Measurements from ENCODE around the gene KLHL26.

DNA sequence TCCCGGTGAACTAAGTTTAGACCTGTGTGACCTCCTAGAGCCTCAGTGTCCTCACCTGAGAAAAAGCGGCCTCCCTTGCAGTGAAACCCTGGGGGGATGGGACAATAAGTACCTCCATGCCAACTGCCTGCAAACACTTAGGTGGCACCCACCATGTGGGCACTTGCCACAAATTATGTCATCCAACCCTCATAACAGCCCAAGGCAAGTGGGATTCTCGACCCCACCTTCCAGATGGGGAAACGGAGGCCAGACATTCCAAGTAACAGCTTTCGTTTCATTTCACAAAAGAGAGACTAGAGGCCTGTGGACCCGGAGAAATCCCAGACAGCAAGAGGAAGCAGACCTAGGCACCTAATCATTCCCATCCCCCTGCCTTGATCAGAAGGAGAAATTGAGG is 41.4 kb upstream of the KLHL26 start:
- TF ChIP-seq EZH2 (IDR thresholded peaks at IDR 0.05; ENCODE audit: low read length, unreplicated experiment), result no peak
- TF ChIP-seq, protein P1, sequence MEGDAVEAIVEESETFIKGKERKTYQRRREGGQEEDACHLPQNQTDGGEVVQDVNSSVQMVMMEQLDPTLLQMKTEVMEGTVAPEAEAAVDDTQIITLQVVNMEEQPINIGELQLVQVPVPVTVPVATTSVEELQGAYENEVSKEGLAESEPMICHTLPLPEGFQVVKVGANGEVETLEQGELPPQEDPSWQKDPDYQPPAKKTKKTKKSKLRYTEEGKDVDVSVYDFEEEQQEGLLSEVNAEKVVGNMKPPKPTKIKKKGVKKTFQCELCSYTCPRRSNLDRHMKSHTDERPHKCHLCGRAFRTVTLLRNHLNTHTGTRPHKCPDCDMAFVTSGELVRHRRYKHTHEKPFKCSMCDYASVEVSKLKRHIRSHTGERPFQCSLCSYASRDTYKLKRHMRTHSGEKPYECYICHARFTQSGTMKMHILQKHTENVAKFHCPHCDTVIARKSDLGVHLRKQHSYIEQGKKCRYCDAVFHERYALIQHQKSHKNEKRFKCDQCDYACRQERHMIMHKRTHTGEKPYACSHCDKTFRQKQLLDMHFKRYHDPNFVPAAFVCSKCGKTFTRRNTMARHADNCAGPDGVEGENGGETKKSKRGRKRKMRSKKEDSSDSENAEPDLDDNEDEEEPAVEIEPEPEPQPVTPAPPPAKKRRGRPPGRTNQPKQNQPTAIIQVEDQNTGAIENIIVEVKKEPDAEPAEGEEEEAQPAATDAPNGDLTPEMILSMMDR (conservative IDR thresholded peaks at IDR 0.05; ENCODE audit: low read depth, low read length), result no peak
